ENCODE data around the gene IGSF8.
"Not testable (repeated sequence)": the region's sequence is repeated elsewhere in the genome, so short reads cannot be mapped to it uniquely, and the experiment has no call there.

Gene IGSF8

GRCh38 chr1:160126342-160126741 lies 27.9 kb upstream of the IGSF8 start:
- DNase-seq, result not testable (repeated sequence)

DNA sequence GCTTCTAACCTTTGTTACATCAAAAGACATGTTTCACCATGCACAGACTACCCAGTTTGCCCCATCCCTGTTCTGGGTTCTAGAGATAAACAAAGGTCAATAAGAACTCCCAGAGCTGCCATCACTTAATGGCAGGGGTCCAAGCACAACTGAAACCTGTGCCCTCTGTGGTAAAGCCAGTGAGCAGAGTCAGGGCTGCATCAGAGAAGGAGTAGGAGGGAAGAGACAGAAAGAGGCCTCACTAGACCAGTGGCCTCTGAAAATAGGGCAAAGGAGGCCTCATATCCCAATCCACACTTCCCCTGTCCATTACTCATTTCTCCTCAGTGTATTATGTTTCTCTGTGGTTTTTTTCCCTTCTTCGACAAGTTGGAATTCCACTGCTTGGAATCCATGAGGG lies 27.3 kb upstream of the IGSF8 start:
- no peak for DNase-seq

GRCh38 chr1:160124705-160125478 lies 26.5 kb upstream of the IGSF8 start:
- DNase-seq, result no peak

- DNase-seq, result no peak
These were observed 25.3 kb upstream of the IGSF8 start for GRCh38 chr1:160123726-160124125.

GRCh38 chr1:160122978-160123495 lies 24.6 kb upstream of the IGSF8 start:
- no peak for DNase-seq

DNA sequence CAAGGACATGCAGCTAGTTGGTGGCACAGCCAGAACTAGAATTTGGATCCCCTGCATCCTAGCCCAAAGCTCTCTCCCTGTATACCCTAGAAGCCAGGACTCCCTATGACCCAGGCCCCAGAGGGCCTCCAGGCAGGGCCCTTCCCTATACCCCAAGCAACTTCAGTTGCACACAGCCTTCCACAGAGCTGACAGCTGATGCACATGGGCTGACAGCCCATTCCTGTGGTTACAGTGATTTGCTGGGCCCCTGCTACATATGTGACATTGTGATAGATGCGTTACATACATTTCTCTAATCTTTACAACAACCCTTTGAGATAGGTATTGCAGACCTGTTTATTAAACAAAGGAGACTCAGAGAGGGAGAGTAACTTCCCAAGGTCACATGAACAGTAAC lies 23.0 kb upstream of the IGSF8 start:
- no peak for DNase-seq

DNA sequence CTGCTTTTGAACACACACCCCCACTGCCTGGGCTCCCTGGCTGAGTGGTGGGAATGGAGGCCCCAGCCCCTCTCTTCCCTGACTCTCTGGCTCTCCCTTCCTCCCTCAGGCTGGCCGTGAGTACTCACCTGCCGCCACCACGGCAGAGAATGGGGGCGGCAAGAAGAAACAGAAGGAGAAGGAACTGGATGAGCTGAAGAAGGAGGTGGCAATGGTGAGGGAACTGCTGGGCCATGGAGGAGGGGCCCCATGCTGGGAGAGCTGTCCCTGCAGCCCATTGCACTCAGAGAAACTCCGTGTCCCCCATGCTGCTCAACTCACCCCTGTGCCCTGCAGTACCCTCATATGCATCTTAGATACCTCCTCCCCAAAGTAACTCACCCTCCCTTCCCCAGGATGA lies 22.4 kb upstream of the IGSF8 start:
- no peak for DNase-seq

DNA sequence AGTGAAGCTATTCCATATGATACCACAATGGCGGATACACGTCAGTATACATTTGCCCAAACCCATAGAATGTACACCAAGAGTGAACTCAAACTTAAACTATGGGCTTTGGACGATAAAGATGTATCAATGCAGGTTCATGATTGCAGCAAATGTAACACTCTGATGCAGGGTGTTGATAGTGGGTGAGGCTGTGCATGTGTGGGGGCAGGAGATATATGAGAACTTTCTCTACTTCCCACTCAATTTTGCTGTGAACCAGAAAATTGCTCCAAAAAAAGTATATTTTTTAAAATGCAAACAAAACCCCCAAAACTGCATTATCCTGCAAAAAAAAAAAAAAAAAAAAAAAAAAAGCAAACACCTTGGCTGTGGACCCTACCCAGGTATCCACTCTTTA lies 20.5 kb upstream of the IGSF8 start:
- no peak for DNase-seq

DNA sequence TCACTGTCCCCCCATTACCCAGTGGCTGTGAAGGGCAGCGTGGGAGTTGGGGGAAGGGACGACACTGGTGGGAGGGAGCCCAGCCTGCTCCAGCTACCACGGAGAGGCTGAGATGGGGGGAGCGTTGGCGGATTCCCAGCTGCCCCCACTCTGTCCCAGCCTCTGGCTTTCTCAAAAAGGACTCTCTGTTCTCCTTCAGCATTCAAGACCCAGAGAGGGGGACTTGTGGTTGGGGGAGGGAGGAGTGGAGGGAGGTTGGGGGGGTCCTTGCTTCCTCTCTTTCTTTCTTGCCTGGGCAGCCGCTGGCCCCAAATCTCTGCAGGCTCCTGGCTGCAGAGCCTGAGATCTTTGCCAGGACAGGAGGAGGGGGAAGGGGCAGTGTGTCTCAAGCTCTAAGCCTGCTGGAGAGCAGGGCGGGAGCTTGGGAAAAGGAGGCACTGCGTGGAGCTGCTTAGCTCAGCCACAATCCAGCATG lies 19.3 kb upstream of the IGSF8 start:
- DNase-seq, result no peak

DNA sequence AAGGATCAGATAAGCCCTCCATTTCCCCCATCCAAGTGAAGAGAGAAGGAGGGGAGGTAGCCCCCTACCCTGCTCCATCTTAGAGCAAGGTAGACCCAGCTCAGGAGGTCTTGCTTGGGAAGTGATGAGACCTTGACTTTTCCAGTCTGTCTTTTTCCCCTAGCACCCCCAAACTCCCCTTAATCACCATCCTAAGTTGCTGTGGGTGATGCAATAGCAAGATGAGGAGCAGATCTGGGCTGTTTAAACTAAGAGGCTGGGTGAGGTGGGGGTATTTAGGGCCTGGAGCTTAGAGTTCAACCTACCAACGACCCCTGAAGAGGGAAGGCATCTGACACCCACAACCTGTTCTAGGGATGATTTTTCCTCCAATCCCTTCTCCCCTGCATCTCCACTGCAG lies 18.9 kb upstream of the IGSF8 start:
- no peak for DNase-seq

- no peak for DNase-seq
These were observed 18.1 kb upstream of the IGSF8 start for GRCh38 chr1:160116283-160117147.

- DNase-seq, result no peak
These were observed 17.3 kb upstream of the IGSF8 start, which contains the start of gene ATP1A2 for GRCh38 chr1:160115545-160116282. Gene ATP1A2 (plus strand): TSS chr1:160115759. CDS start chr1:160115862, 103 bp downstream.

GRCh38 chr1:160114085-160114484 lies 15.7 kb upstream of the IGSF8 start:
- no peak for DNase-seq

DNA sequence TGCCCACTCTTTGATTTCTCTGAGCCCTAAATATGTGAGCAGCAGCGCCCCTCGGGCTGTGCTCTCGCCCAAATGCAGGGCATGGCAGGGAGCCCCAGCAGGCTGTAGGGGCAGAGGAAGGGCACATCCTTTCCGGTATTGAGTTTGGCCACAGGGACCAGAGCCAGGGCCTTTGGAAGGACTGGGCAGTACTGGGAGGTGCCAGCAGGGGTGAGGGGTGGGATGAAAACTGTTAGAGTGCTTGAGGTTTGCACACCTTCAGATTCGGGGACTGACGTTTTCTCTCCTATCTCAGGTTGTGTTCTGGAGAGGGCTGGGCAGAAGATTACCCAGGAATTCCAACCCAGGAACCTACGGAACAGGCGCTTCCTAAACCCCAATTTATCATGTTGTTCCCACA lies 15.0 kb upstream of the IGSF8 start:
- no peak for DNase-seq

GRCh38 chr1:160112357-160112756 lies 13.9 kb upstream of the IGSF8 start:
- no peak for DNase-seq

GRCh38 chr1:160111462-160111861 lies 13.0 kb upstream of the IGSF8 start:
- DNase-seq, result not testable (repeated sequence)

DNA sequence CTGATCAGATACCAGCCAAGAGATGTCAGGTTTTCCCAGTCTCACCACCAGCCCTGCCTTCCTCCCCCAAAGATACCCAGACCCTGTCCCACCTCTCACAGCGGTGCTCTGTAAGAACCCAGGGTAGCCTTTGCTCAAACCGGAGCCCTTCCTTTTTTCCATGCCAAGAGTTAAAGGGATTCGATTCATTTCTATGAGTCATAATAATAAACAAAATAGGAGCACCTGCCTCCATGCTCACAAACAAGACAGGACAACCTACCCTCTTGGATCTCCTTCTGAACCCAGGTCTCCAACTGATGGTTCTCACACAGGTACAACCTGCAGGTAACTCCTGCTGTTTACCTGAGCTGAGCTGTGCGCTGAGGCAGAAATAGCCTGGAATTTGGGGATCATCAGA lies 11.3 kb upstream of the IGSF8 start:
- DNase-seq, result no peak

- DNase-seq, result peak; percentile 1
These were observed 10.7 kb upstream of the IGSF8 start for GRCh38 chr1:160108888-160109662.

DNA sequence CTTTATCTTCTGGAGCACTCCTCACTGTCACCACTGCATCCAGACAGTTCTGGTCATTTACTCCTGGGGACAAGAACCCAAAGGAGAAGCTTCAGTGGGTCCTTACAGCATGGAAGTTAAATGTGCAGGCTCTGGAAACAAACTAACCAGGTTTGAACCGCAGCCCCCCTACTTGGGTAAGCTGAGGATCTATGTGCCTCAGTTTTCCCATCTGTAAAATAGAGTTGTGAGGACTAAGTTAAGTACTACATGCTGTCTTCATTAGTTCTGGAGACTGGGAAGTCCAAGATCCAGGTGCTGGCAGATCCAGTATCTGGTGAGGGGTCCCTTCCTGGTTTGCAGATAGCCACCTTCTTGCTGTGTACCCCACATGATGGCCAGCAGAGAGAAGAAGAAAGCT lies 9.1 kb upstream of the IGSF8 start:
- DNase-seq, result no peak

DNA sequence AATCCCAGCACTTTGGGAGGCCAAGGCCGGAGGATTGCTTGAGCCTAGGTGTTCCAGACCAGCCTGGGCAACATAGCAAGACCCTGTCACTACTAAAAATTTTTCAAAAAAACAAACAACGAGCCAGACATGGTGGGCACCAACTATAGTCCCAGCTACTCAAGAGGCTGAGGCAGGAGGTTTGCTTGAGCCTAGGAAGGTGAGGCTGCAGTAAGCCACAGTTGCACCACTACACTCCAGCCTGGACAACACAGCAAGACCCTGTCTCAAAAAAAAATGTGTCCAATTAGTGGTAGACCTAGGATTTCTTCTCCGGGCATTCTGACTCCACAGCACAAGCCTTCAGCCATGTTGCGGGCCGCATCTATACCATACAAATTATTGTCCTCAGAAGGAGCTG lies 6.7 kb upstream of the IGSF8 start:
- no peak for DNase-seq

GRCh38 chr1:160104486-160104885 lies 6.1 kb upstream of the IGSF8 start:
- peak; percentile 1 for DNase-seq

Data from GDM1 (cell line).